Gastrocnemius medialis (tissue), 4 donors: ENCODE results near the gene EFCAB5. TPM values are rescaled to one million over a fixed set of nuclear protein-coding genes. Genes with fewer than 3 reads are reported as not detected.

Source experiments
- ATAC-seq, 2 donors: fragments of 150-250 bp; one replicate each; pipeline ENCODE4 v1.9.1; 2016
- DNase-seq, 2 donors: peaks; one replicate each; pipeline ENCODE4 v3.0.0-alpha.2; 2019
- H3K27ac ChIP-seq, 4 donors: fragments of 200-600 bp; sonication (generic); 1 replicate in 1 of 4; 2 replicates in 3 of 4; pipeline ENCODE4 v1.5.1; 2016 to 2018; ENCODE audit warnings: mild to moderate bottlenecking in 2 of 4, moderate library complexity in 1 of 4
- H3K27me3 ChIP-seq, 3 donors: fragments of 200-600 bp; sonication (generic) in 2 of 3; 1 replicate in 1 of 3; 2 replicates in 2 of 3; pipeline versions ENCODE4 v1.5.1 to v1.6.0; 2016 to 2019; ENCODE audit warnings: mild to moderate bottlenecking in 1 of 3, moderate library complexity in 1 of 3
- H3K36me3 ChIP-seq, 2 donors: fragments of 200-600 bp; sonication (generic) in 1 of 2; one replicate each; pipeline ENCODE4 v1.5.1; 2017 to 2018
- H3K4me1 ChIP-seq, 2 donors: fragments of 200-600 bp; sonication (generic) in 1 of 2; one replicate each; pipeline ENCODE4 v1.5.1; 2016 to 2017; ENCODE audit warnings: mild to moderate bottlenecking in 2 of 2
- H3K4me3 ChIP-seq, 4 donors: fragments of 200-600 bp; sonication (generic) in 3 of 4; 1 replicate in 1 of 4; 2 replicates in 3 of 4; pipeline ENCODE4 v1.5.1; 2016 to 2019; ENCODE audit warnings: mild to moderate bottlenecking in 2 of 4
- H3K9me3 ChIP-seq, 3 donors: fragments of 200-600 bp; sonication (generic) in 2 of 3; 1 replicate in 1 of 3; 2 replicates in 2 of 3; pipeline ENCODE4 v1.5.1; 2016 to 2019
- POLR2A ChIP-seq, 2 donors: fragments of 450-650 bp; IDR thresholded peaks; one replicate each; pipeline ENCODE4 v1.6.1; 2017; ENCODE audit warnings: antibody characterized with exemption in 2 of 2, mild to moderate bottlenecking in 2 of 2, moderate library complexity in 2 of 2
- in situ Hi-C, 4 donors: fragments of 200-750 bp; cut with MboI; loops; one replicate each; pipeline versions ENCODE4 v1.15.0 to v1.8.0; 2017; ENCODE audit warnings: low sequenced_read_pairs in 4 of 4
- intact Hi-C: fragments of 100-400 bp; cut with DNase I; formaldehyde crosslinking; loops from one replicate; pipeline ENCODE4 v1.15.1; 2023; ENCODE audit warnings: low total_unique reads
- total RNA-seq, 4 donors: library from RNA; depleted of rRNA; stranded (reverse); fragments of >200 nt; gene quantifications; one replicate each; pipeline versions ENCODE4 v1.1.0 to v1.2.3, GENCODE V29; 2016
- TF ChIP-seq, protein P1 (sequence below), 5 experiments: fragments of 450-650 bp in 3 of 5; fragments of 200-600 bp in 2 of 5; sonication (generic) in 2 of 5; IDR thresholded peaks in 4 of 5; conservative IDR thresholded peaks in 1 of 5; 1 replicate in 4 of 5; 2 replicates in 1 of 5; pipeline ENCODE4 v1.5.1; 2016 to 2019; ENCODE audit warnings: antibody characterized with exemption in 5 of 5, mild to moderate bottlenecking in 3 of 5, moderate library complexity in 3 of 5

The EFCAB5 gene
- total RNA-seq, 4 donors from 2014 or later = 0.04 to 0.36 TPM; not detected in 2

DNA sequence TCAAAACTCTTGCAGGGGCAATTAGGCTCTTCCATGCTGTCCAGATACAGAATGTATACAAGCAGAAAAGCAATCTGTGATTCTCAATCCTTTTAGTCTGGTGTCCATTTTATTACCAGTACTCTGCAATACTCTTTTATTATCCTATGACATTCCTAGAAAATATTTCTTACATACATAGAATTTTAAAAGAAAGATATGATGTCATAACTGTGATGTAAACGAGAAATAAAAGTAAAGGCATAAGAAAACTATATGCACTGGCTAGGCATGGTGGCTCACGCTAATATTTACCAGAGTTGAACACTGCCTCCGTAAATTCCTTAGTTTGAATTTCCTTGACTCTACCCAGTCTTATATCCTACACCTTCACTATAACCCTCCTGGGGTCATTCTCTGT lies 55.0 kb downstream of the EFCAB5 start:
- ATAC-seq = no peak
- H3K4me1 ChIP-seq = no peaks in the 10 kb centered on the region
- DNase-seq = no peak

DNA sequence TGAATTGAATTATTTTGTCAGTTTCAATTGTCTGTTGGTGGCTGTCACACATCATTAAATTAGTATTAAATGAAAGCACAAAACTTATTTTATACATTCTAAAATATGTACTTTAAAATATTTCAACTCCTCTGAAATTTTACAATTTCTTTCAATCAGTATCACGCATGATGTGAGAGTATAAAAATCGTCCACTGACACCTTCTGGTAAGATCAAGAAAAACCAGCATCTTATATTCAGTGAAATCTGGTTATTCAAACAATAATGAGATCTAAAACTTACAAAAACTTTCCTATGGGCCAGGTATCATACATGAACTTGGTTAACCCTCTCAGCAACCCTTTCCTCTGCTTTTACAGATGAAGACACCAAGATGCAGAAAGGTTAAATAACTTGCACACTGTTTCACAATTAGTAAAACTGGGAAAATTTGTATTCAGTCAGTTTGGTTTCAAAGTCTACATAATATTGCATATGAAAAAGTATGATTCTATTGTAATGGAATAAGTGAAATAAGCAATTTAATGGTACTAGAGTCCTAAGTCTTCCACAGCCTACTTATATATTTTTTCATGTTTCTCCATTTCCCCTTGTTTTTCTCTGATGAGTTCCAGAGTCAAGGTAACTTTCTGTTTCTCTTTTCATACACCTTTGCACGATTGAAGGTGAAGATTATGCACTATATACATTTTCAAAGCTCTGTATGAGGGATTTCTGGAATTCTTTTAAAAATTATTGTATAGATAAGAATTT lies 58.7 kb downstream of the EFCAB5 start:
- intact Hi-C loops = no loop called here
- no peak overlapping the region for H3K27ac ChIP-seq
- no peaks in the 10 kb centered on the region for H3K9me3 ChIP-seq
- DNase-seq (no peak), ATAC-seq (no peak)
- no peaks in the 10 kb centered on the region for H3K4me1 ChIP-seq
- in situ Hi-C loops = no loop called here
- H3K27me3 ChIP-seq = no peaks in the 10 kb centered on the region
- H3K4me3 ChIP-seq = no peak overlapping the region
- H3K36me3 ChIP-seq = no peaks in the 10 kb centered on the region
- TF ChIP-seq POLR2A (IDR thresholded peaks at IDR 0.05) = no peak
- TF ChIP-seq, protein P1, sequence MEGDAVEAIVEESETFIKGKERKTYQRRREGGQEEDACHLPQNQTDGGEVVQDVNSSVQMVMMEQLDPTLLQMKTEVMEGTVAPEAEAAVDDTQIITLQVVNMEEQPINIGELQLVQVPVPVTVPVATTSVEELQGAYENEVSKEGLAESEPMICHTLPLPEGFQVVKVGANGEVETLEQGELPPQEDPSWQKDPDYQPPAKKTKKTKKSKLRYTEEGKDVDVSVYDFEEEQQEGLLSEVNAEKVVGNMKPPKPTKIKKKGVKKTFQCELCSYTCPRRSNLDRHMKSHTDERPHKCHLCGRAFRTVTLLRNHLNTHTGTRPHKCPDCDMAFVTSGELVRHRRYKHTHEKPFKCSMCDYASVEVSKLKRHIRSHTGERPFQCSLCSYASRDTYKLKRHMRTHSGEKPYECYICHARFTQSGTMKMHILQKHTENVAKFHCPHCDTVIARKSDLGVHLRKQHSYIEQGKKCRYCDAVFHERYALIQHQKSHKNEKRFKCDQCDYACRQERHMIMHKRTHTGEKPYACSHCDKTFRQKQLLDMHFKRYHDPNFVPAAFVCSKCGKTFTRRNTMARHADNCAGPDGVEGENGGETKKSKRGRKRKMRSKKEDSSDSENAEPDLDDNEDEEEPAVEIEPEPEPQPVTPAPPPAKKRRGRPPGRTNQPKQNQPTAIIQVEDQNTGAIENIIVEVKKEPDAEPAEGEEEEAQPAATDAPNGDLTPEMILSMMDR (IDR thresholded peaks at IDR 0.05 in 4 of 5, conservative IDR thresholded peaks at IDR 0.05 in 1 of 5) = no peak

More for the DNA sequence above, 55.0 kb downstream of the EFCAB5 start:
- in situ Hi-C loops (no loop called here), intact Hi-C loops (no loop called here)
- TF ChIP-seq, protein P1 (IDR thresholded peaks at IDR 0.05 in 4 of 5, conservative IDR thresholded peaks at IDR 0.05 in 1 of 5) = no peak
- TF ChIP-seq POLR2A (IDR thresholded peaks at IDR 0.05) = no peak
- H3K36me3 ChIP-seq = no peaks in the 10 kb centered on the region
- no peak overlapping the region for H3K27ac ChIP-seq
- H3K27me3 ChIP-seq = no peaks in the 10 kb centered on the region
- H3K9me3 ChIP-seq = no peaks in the 10 kb centered on the region
- no peak overlapping the region for H3K4me3 ChIP-seq

DNA sequence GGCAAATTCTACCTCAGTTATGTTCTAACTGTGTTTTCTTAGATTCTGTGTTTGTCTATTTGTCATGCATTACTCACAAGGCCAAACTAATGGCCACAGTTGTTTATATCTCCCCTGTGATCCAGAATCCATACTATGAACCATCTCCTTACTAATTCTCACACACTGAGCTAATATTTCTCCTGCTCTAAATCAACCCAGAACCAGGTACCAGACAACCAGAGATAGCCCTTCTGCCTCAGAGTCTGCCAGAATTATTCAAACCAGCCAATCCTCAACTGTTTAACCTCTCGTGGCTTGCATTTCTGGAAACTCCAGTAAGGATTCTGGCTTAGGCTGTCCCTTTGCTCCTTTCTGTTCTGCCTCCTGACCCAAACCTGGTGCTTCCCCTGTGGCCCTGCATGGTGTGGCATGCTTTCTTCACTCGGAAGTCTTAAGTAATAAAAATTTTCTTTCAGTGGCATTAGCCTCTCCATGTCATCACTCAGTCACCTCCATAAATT lies 59.4 kb downstream of the EFCAB5 start:
- Histone ChIP-seq H3K4me1 (no peaks in the 10 kb centered on the region), H3K27ac (no peak overlapping the region), H3K27me3 (no peaks in the 10 kb centered on the region), H3K36me3 (no peaks in the 10 kb centered on the region), H3K4me3 (no peak overlapping the region), H3K9me3 (no peaks in the 10 kb centered on the region)
- TF ChIP-seq POLR2A (IDR thresholded peaks at IDR 0.05) = no peak
- TF ChIP-seq, protein P1 (IDR thresholded peaks at IDR 0.05 in 4 of 5, conservative IDR thresholded peaks at IDR 0.05 in 1 of 5) = no peak
- in situ Hi-C loops (no loop called here), intact Hi-C loops (no loop called here)
- DNase-seq (no peak), ATAC-seq (no peak)

DNA sequence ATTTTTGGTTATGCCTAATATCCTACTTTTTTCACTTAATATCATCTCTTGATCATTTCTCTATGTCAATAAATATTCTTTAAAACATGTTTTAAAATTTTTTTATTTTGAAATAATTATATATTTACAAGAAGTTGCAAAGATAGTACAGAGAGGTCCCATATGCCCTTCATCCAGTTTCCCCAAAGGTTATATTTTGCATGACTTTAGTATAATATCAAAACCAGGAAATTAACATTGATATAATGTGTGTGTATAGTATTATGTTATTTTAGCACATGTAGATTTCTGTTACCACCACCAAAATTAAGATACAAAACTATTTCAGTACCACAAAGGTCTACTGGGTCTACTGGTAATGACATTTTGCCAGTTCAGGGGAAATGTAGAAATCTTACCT lies 60.7 kb downstream of the EFCAB5 start:
- intact Hi-C loops (no loop called here), in situ Hi-C loops (no loop called here)
- DNase-seq = no peak
- no peak for TF ChIP-seq POLR2A (IDR thresholded peaks at IDR 0.05)
- TF ChIP-seq, protein P1 (IDR thresholded peaks at IDR 0.05 in 4 of 5, conservative IDR thresholded peaks at IDR 0.05 in 1 of 5) = no peak
- Histone ChIP-seq H3K4me3 (no peak overlapping the region), H3K4me1 (no peaks in the 10 kb centered on the region), H3K9me3 (no peaks in the 10 kb centered on the region), H3K27me3 (no peaks in the 10 kb centered on the region), H3K36me3 (no peaks in the 10 kb centered on the region), H3K27ac (no peak overlapping the region)
- no peak for ATAC-seq
